Ovary (tissue), 3 donors: Measurements from ENCODE around the gene LTBP2.

Experiments used
- CTCF ChIP-seq, 3 donors: fragments of 450-650 bp in 2 of 3; fragments of 200-600 bp in 1 of 3; IDR thresholded peaks; one replicate each; pipeline versions ENCODE4 v1.5.1 to v1.8.0; 2016 to 2022; ENCODE audit warnings: antibody characterized with exemption in 3 of 3, mild to moderate bottlenecking in 1 of 3
- POLR2A ChIP-seq: fragments of 450-650 bp; IDR thresholded peaks from one replicate; pipeline ENCODE4 v1.6.1; 2017; ENCODE audit warnings: antibody characterized with exemption, mild to moderate bottlenecking, moderate library complexity
- donor health status: DM: no; HTN: no; CAD: no.

- no peak for TF ChIP-seq POLR2A
- no peak for TF ChIP-seq CTCF (IDR thresholded peaks at IDR 0.05)
Measured at GRCh38 chr14:74509587-74510222, 102.3 kb downstream of the LTBP2 start.
